ENCODE measurements around the gene TTF1.

TTF1 gene

GRCh38 chr9:132327537-132327936, 79.1 kb downstream of the TTF1 start:
- Mint-ChIP-seq H3K4me3 (no peak overlapping the region), H3K9me3 (peaks cover 28% of the 10 kb centered on the region), H3K36me3 (ENCODE audit: low read depth) (peaks cover 96% of the 10 kb centered on the region), H3K4me1 (no peaks in the 10 kb centered on the region), H3K27me3 (ENCODE audit: low read depth, poor library complexity) (no peaks in the 10 kb centered on the region), H3K27ac (no peak overlapping the region)
- TF ChIP-seq, protein P1, sequence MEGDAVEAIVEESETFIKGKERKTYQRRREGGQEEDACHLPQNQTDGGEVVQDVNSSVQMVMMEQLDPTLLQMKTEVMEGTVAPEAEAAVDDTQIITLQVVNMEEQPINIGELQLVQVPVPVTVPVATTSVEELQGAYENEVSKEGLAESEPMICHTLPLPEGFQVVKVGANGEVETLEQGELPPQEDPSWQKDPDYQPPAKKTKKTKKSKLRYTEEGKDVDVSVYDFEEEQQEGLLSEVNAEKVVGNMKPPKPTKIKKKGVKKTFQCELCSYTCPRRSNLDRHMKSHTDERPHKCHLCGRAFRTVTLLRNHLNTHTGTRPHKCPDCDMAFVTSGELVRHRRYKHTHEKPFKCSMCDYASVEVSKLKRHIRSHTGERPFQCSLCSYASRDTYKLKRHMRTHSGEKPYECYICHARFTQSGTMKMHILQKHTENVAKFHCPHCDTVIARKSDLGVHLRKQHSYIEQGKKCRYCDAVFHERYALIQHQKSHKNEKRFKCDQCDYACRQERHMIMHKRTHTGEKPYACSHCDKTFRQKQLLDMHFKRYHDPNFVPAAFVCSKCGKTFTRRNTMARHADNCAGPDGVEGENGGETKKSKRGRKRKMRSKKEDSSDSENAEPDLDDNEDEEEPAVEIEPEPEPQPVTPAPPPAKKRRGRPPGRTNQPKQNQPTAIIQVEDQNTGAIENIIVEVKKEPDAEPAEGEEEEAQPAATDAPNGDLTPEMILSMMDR (IDR thresholded peaks at IDR 0.05): no peak
- no peak for DNase-seq
